Trophoblast cell (in vitro differentiated cells and primary cell): ENCODE measurements around the gene SFSWAP.

ENCODE experiments used
- DNase-seq, 2 donors: peaks; one replicate each; pipeline ENCODE4 v3.0.0-alpha.2; 2016
- H2AFZ ChIP-seq: 2 replicates; pipeline ENCODE4 v1.6.1; 2013; ENCODE audit warnings: low read length, moderate library complexity, mild to moderate bottlenecking; ENCODE audit not compliant: insufficient read depth, poor library complexity
- H2AK5ac ChIP-seq: 2 replicates; pipeline ENCODE4 v1.6.1; 2013; ENCODE audit warnings: mild to moderate bottlenecking, low read length
- H2BK120ac ChIP-seq: 2 replicates; pipeline ENCODE4 v1.6.1; 2013; ENCODE audit warnings: low read length, mild to moderate bottlenecking, moderate library complexity; ENCODE audit not compliant: insufficient read depth, poor library complexity
- H2BK12ac ChIP-seq: 2 replicates; pipeline ENCODE4 v1.6.1; 2013; ENCODE audit warnings: mild to moderate bottlenecking, low read length, moderate library complexity
- H2BK5ac ChIP-seq: 2 replicates; pipeline ENCODE4 v1.6.1; 2013; ENCODE audit warnings: low read length, low read depth, moderate library complexity, mild to moderate bottlenecking; ENCODE audit not compliant: poor library complexity
- H3K14ac ChIP-seq: 2 replicates; pipeline ENCODE4 v1.6.1; 2013; ENCODE audit warnings: mild to moderate bottlenecking, low read length
- H3K18ac ChIP-seq: 2 replicates; pipeline ENCODE4 v1.6.1; 2013; ENCODE audit warnings: mild to moderate bottlenecking, low read length
- H3K23ac ChIP-seq: 2 replicates; pipeline ENCODE4 v1.6.1; 2013; ENCODE audit warnings: low read length
- H3K27ac ChIP-seq: 2 replicates; pipeline ENCODE4 v1.5.1; 2013; ENCODE audit warnings: low read depth, mild to moderate bottlenecking, inconsistent platforms, low read length, moderate library complexity
- H3K27me3 ChIP-seq: 2 replicates; pipeline ENCODE4 v1.6.1; 2013; ENCODE audit warnings: inconsistent platforms, mild to moderate bottlenecking, low read length, moderate library complexity; ENCODE audit not compliant: insufficient read depth
- H3K36me3 ChIP-seq, 2 experiments: 1 replicate in 1 of 2; 2 replicates in 1 of 2; pipeline ENCODE4 v1.6.1; 2013; ENCODE audit warnings: low read length in 2 of 2, mild to moderate bottlenecking in 2 of 2, moderate library complexity in 1 of 2; ENCODE audit not compliant: insufficient read depth in 2 of 2, control insufficient read depth in 1 of 2
- H3K4ac ChIP-seq: 2 replicates; pipeline ENCODE4 v1.6.1; 2013; ENCODE audit warnings: low read depth, mild to moderate bottlenecking, low read length, moderate library complexity
- H3K4me1 ChIP-seq, 2 experiments: 1 replicate in 1 of 2; 2 replicates in 1 of 2; pipeline ENCODE4 v1.6.1; 2013; ENCODE audit warnings: low read length in 2 of 2, mild to moderate bottlenecking in 2 of 2, moderate library complexity in 1 of 2; ENCODE audit not compliant: insufficient read depth in 2 of 2, control insufficient read depth in 1 of 2
- H3K4me2 ChIP-seq: 2 replicates; pipeline ENCODE4 v1.6.1; 2013; ENCODE audit warnings: inconsistent platforms, mild to moderate bottlenecking, low read length, moderate library complexity
- H3K4me3 ChIP-seq: 2 replicates; pipeline ENCODE4 v1.5.1; 2013; ENCODE audit warnings: mild to moderate bottlenecking, low read depth, low read length, inconsistent platforms
- H3K79me1 ChIP-seq: one replicate; pipeline ENCODE4 v1.6.1; 2013; ENCODE audit warnings: low read length
- H3K79me2 ChIP-seq: 2 replicates; pipeline ENCODE4 v1.6.1; 2013; ENCODE audit warnings: low read length, mild to moderate bottlenecking; ENCODE audit not compliant: control insufficient read depth, insufficient read depth, poor library complexity
- H3K9ac ChIP-seq: 2 replicates; pipeline ENCODE4 v1.6.1; 2013; ENCODE audit warnings: mild to moderate bottlenecking, low read length
- H3K9me3 ChIP-seq: 2 replicates; pipeline ENCODE4 v1.6.1; 2013; ENCODE audit warnings: low read depth, mild to moderate bottlenecking, control low read depth, inconsistent platforms, low read length; ENCODE audit not compliant: insufficient read depth
- H4K12ac ChIP-seq: 2 replicates; pipeline ENCODE4 v1.6.1; 2013; ENCODE audit warnings: low read depth, mild to moderate bottlenecking, low read length, moderate library complexity
- H4K8ac ChIP-seq: 2 replicates; pipeline ENCODE4 v1.6.1; 2013; ENCODE audit warnings: low read depth, mild to moderate bottlenecking, low read length, moderate library complexity
- H4K91ac ChIP-seq: one replicate; pipeline ENCODE4 v1.6.1; 2013; ENCODE audit warnings: low read depth, mild to moderate bottlenecking, low read length, moderate library complexity
- WGBS: extraction: QIAGEN DNeasy Blood & Tissue Kit; methylation state at CpG from one replicate; pipeline ENCODE4 v1.1.7; 2013; ENCODE audit warnings: missing lambda C conversion rate; ENCODE audit not compliant: insufficient read length, insufficient coverage; ENCODE audit errors: extremely low coverage; 5-methylcytosine and 5-hydroxymethylcytosine counted together

Gene SFSWAP

DNA sequence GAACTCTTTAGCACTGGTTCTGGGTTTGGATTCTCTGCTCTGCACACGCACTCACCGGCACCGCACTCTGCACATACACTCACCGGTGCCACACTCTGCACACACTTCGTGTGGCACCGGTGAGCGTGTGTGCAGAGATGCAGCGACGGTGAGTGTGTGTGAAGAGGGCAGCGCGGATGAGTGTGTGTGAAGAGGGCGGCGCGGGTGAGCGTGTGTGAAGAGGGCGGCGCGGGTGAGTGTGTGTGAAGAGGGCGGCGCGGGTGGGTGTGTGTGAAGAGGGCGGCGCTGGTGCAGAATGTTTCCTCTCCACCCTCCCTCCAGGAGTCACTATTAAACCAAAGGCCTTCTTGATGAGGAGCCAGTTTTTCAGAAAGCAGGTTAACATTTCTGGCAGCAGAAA is 68.1 kb downstream of the SFSWAP start:
- no peaks in the 10 kb centered on the region for H3K79me2 ChIP-seq
- DNase-seq, result no peak

GRCh38 chr12:131782061-131782460 is 71.2 kb downstream of the SFSWAP start:
- no peak overlapping the region for H3K27ac ChIP-seq
- no peak overlapping the region for H4K12ac ChIP-seq
- no peaks in the 10 kb centered on the region for H3K27me3 ChIP-seq
- no peak overlapping the region for H3K23ac ChIP-seq
- no peak overlapping the region for H4K91ac ChIP-seq
- DNase-seq, result no peak
- H3K14ac ChIP-seq, result no peak overlapping the region
- H3K79me1 ChIP-seq, result no peaks in the 10 kb centered on the region
- no peak overlapping the region for H2AK5ac ChIP-seq
- peaks cover 31 to 44% of the 10 kb centered on the region in 2 experiments for H3K36me3 ChIP-seq
- H4K8ac ChIP-seq, result no peak overlapping the region
- H3K4me2 ChIP-seq, result no peak overlapping the region
- H2BK5ac ChIP-seq, result no peak overlapping the region
- no peak overlapping the region for H2BK120ac ChIP-seq
- peaks cover 4 to 5% of the 10 kb centered on the region in 2 experiments for H3K4me1 ChIP-seq
- H3K18ac ChIP-seq, result no peak overlapping the region
- H3K79me2 ChIP-seq, result no peaks in the 10 kb centered on the region
- no peak overlapping the region for H3K4me3 ChIP-seq
- no peak overlapping the region for H3K9ac ChIP-seq
- no peaks in the 10 kb centered on the region for H3K9me3 ChIP-seq
- H2AFZ ChIP-seq, result no peak overlapping the region
- no peak overlapping the region for H2BK12ac ChIP-seq
- no peak overlapping the region for H3K4ac ChIP-seq
- WGBS, result no CpG with 5 or more reads among the region's 2 CpGs

More for the DNA sequence above, 68.1 kb downstream of the SFSWAP start:
- Histone ChIP-seq H3K36me3 (peaks cover 25 to 42% of the 10 kb centered on the region in 2 experiments), H3K4me1 (peaks cover 3% of the 10 kb centered on the region in 2 experiments), H3K4me2 (no peak overlapping the region), H3K79me1 (no peaks in the 10 kb centered on the region), H3K9me3 (no peaks in the 10 kb centered on the region), H2AFZ (no peak overlapping the region), H3K4ac (no peak overlapping the region), H4K12ac (no peak overlapping the region), H4K8ac (no peak overlapping the region), H3K23ac (no peak overlapping the region), H3K18ac (no peak overlapping the region), H2BK5ac (no peak overlapping the region), H2BK12ac (no peak overlapping the region), H3K4me3 (no peak overlapping the region), H3K14ac (no peak overlapping the region), H3K27ac (no peak overlapping the region), H3K9ac (no peak overlapping the region), H3K27me3 (no peaks in the 10 kb centered on the region), H4K91ac (no peak overlapping the region), H2BK120ac (no peak overlapping the region), H2AK5ac (no peak overlapping the region)
- WGBS, result 100% methylated on average over 6 of the region's 23 CpGs

DNA sequence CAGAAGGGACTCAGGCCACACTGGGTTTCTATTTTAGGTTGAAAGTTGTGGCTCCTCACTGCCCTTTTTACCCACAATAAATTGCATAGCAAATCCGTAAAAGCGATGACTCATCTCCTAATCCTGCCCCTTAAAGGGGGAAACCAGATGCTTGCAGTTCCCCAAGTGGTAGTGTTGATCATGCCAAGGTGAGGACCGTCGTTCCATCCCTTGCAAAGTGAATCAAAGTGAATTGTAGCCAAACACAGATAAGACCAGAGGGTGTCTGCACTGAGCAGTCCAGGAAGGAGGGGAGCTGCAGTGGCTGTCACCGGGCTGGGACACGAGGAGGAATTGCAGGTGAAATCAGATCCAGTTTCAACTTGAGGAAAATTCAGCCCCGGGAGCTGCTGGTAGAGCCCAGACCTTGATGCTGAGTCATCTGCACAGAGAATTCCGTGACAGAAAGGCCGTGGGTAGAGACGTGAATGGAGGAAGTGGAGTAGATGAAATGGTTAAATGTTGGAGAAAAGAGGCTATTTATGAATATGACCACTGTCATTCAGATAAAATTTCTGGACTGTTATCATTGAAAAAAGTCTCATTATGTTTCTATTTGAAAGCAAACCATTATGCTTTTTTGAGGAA is 73.1 kb downstream of the SFSWAP start:
- WGBS, result 90% methylated on average over 1 of the region's 10 CpGs
- no peak overlapping the region for H2AFZ ChIP-seq
- H2BK120ac ChIP-seq, result no peak overlapping the region
- H3K4me1 ChIP-seq, result peaks cover 4 to 7% of the 10 kb centered on the region in 2 experiments
- no peak overlapping the region for H3K9ac ChIP-seq
- H3K36me3 ChIP-seq, result peaks cover 37 to 47% of the 10 kb centered on the region in 2 experiments
- H3K27me3 ChIP-seq, result no peaks in the 10 kb centered on the region
- H2AK5ac ChIP-seq, result no peak overlapping the region
- no peaks in the 10 kb centered on the region for H3K9me3 ChIP-seq
- H3K4me3 ChIP-seq, result no peak overlapping the region
- H3K23ac ChIP-seq, result no peak overlapping the region
- H3K79me2 ChIP-seq, result no peaks in the 10 kb centered on the region
- no peak overlapping the region for H3K14ac ChIP-seq
- H3K79me1 ChIP-seq, result no peaks in the 10 kb centered on the region
- H2BK5ac ChIP-seq, result no peak overlapping the region
- H4K12ac ChIP-seq, result no peak overlapping the region
- DNase-seq, result peak; percentile 10 to 20
- no peak overlapping the region for H4K8ac ChIP-seq
- no peak overlapping the region for H4K91ac ChIP-seq
- no peak overlapping the region for H3K4ac ChIP-seq
- H3K27ac ChIP-seq, result peak overlapping the region; percentile 16
- H3K18ac ChIP-seq, result no peak overlapping the region
- H3K4me2 ChIP-seq, result peak overlapping the region; percentile 27
- no peak overlapping the region for H2BK12ac ChIP-seq

DNA sequence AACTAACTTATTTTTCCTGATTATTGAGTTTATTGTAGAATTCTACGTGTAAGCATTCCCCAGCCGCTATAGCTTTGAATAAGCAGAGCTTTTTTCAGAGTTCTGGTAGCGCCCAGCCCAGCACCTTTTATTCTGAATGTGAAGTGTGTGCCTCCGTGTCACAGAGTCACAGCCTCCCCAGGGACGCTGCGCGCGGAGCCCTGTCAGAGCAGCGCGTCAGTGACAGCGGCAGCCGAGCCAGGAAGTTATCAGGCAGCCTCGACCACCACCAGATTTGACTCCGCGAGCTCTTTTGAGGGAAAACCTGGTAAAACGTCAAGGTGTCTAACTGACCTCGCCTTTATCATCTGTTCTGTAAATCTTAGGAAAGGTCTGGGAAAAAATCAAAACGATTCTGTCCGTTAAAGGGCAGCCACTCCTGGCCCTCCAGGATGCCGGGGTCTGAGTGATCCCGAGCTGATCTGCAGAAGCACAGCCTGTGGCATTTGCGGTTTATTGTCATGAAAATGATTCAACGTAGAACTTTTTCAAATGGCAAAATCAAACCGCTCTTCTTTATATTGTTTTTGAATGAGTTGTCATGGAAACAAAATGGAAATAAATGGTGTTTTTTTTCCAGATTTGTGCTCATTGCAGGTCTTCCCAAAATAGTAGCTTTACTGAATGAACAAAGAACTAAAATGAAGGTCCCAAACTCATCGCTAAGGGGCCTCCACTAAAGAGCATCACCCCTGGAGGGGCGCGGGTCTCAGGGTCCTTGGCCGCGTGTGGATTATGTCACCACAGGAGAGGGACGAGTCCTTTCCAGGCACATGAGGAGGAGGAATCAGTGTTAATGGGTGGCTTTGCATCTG is 74.2 kb downstream of the SFSWAP start:
- Histone ChIP-seq H3K27ac (no peak overlapping the region), H2AFZ (no peak overlapping the region), H4K91ac (no peak overlapping the region), H3K18ac (no peak overlapping the region), H4K8ac (no peak overlapping the region), H3K23ac (no peak overlapping the region), H3K4me2 (no peak overlapping the region), H3K4ac (no peak overlapping the region), H2BK12ac (peak overlapping the region; percentile 85), H3K27me3 (no peaks in the 10 kb centered on the region), H3K4me1 (peaks cover 4 to 7% of the 10 kb centered on the region in 2 experiments), H3K79me2 (no peaks in the 10 kb centered on the region), H3K79me1 (no peaks in the 10 kb centered on the region), H3K36me3 (peaks cover 34 to 49% of the 10 kb centered on the region in 2 experiments), H2BK5ac (no peak overlapping the region), H2BK120ac (peak overlapping the region; percentile 29), H3K4me3 (no peak overlapping the region), H3K9me3 (no peaks in the 10 kb centered on the region), H3K9ac (no peak overlapping the region), H3K14ac (no peak overlapping the region), H4K12ac (no peak overlapping the region), H2AK5ac (no peak overlapping the region)
- no CpG with 5 or more reads among the region's 30 CpGs for WGBS
- DNase-seq, result no peak
